Heart left ventricle (tissue), 16 donors: ENCODE data around the gene TESMIN. TPM values are rescaled to one million over a fixed set of nuclear protein-coding genes. Genes with fewer than 3 reads are reported as not detected.

Experiments used
- ATAC-seq, 4 donors: fragments of 200-7000 bp; cut with Tn5 transposase; one replicate each; pipeline ENCODE4 v1.9.1; 2020 to 2022; ENCODE audit warnings: moderate library complexity in 4 of 4, mild to moderate bottlenecking in 3 of 4, moderate number of reproducible peaks in 1 of 4
- DNase-seq, 5 donors: peaks; one replicate each; pipeline ENCODE4 v3.0.0-alpha.2; 2020
- H3K27ac ChIP-seq, 12 donors: fragments of 200-600 bp; sonication (generic) in 4 of 12; one replicate each; pipeline versions ENCODE4 v1.5.0 to v1.8.0; 2016 to 2022; ENCODE audit warnings: mild to moderate bottlenecking in 2 of 12
- H3K27me3 ChIP-seq, 9 donors: fragments of 200-600 bp; sonication (generic) in 2 of 9; one replicate each; pipeline versions ENCODE4 v1.5.1 to v1.8.0; 2016 to 2022; ENCODE audit warnings: mild to moderate bottlenecking in 3 of 9
- H3K36me3 ChIP-seq, 9 donors: fragments of 200-600 bp; sonication (generic) in 2 of 9; one replicate each; pipeline versions ENCODE4 v1.5.0 to v1.8.0; 2018 to 2022; ENCODE audit warnings: mild to moderate bottlenecking in 2 of 9
- H3K4me1 ChIP-seq, 12 donors: fragments of 200-600 bp; sonication (generic) in 4 of 12; one replicate each; pipeline versions ENCODE4 v1.5.0 to v1.8.0; 2016 to 2022; ENCODE audit warnings: mild to moderate bottlenecking in 3 of 12
- H3K4me3 ChIP-seq, 12 donors: fragments of 200-600 bp; sonication (generic) in 4 of 12; one replicate each; pipeline versions ENCODE4 v1.5.0 to v1.8.0; 2017 to 2022; ENCODE audit warnings: mild to moderate bottlenecking in 9 of 12, moderate library complexity in 4 of 12
- H3K9me3 ChIP-seq, 12 donors: fragments of 200-600 bp; sonication (generic) in 4 of 12; one replicate each; pipeline versions ENCODE4 v1.5.0 to v1.8.0; 2016 to 2022; ENCODE audit warnings: mild to moderate bottlenecking in 1 of 12
- POLR2A ChIP-seq, 2 donors: fragments of 450-650 bp; IDR thresholded peaks; one replicate each; pipeline ENCODE4 v1.6.1; 2017; ENCODE audit warnings: antibody characterized with exemption in 2 of 2, mild to moderate bottlenecking in 2 of 2, moderate library complexity in 2 of 2
- WGBS, 4 donors: extraction: QIAGEN DNeasy Blood & Tissue Kit in 2 of 4; methylation state at CpG; one replicate each; pipeline versions ENCODE4 v1.1.5 to v1.1.7; 2013 to 2018; 5-methylcytosine and 5-hydroxymethylcytosine counted together
- intact Hi-C, 10 donors: fragments of 100-400 bp; cut with DNase I; formaldehyde crosslinking; loops; one replicate each; pipeline versions ENCODE4 v1.11.1 to v1.14.2; 2022
- polyA plus RNA-seq, 2 donors: library from polyadenylated mRNA; stranded (reverse); fragments of 200-250 nt; gene quantifications; one replicate each; pipeline ENCODE4 v1.2.3, GENCODE V29; 2013
- total RNA-seq, 9 donors: library from RNA; depleted of rRNA in 2 of 9; stranded (reverse); fragments of >200 nt in 2 of 9; fragmentation: NEBNext Ultra II Directional in 3 of 9; extraction: Animal tissue kit (Norgen Biotek cat#: 25700) in 3 of 9; gene quantifications; one replicate each; pipeline versions ENCODE4 v1.1.0 to v1.2.4, GENCODE V29; 2016 to 2023
- TF ChIP-seq, protein P1 (sequence below), 12 donors: fragments of 200-600 bp; sonication (generic) in 4 of 12; IDR thresholded peaks; one replicate each; pipeline versions ENCODE4 v1.5.0 to v1.8.0; 2018 to 2022; ENCODE audit warnings: antibody characterized with exemption in 12 of 12, mild to moderate bottlenecking in 5 of 12
- donor health status: ischemic (EF 13 %, LVEDD 7.1; RV severe dilation, severe dysfunction).
- donor health status: healthy with polysubstance abuse.
- donor health status: DM: no; HTN: yes; CAD: no.
- donor health status: DM: no; HTN: no; CAD: no.
- donor health status: ischemic (EF 25% LVEDD 6.9; RV normal size, moderate dysfunction).
- donor health status: ischemic (EF 25% LVEDD 5.7; RV mildly dilated, moderate dysfunction).
- donor health status: healthy.
- donor health status: DM: yes; HTN: yes; CAD: no.
- donor health status: ischemic (EF 35%, LVEDD 5.7; RV mildly dilated, moderate dysfunction).
- donor health status: nonischemic (EF 11% LVEDD 7.7; RV severe dilation, severe dysfunction).
- donor health status: DM: yes; HTN: yes; CAD: no.
- donor health status: PGD.
- donor health status: ischemic (EF 29% LVEDD 5.4; RV normal size, mild dysfunction).
- donor health status: nonischemic (EF 23%, LVEDD 6.1; RV moderate dilation, normal function).

TESMIN gene
- total and polyA plus RNA-seq, 11 donors, result 0.12 to 2.0 (median 0.42) TPM; not detected in 1

DNA sequence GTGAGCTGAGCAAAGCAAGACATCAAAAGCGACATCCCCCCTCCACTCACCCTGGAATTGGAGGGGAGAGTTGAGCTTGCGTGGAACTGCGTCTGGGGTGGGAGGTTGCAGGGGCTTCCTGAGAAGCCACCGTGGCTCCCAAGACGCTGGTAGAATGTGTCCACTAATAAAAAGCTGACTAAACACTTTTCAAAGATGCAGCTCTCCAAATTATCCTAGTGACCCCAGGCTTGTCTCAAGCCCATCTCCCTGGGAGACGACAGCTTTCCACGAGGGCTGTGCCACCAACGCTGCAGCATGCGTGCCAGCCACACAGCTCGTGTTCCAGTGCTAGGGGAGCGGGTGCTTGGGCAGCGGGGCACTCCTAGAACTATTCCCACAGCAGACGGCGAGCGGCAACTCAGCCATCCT lies 73.3 kb downstream of the TESMIN start:
- H3K4me3 ChIP-seq, result no peak overlapping the region
- H3K27ac ChIP-seq, result no peak overlapping the region
- WGBS, 4 donors, result 76 to 90% (median 78%) methylated on average over 15 of the region's 15 CpGs
- peaks cover 0 to 11% (median 2%) of the 10 kb centered on the region in 12 donors for H3K4me1 ChIP-seq
- H3K36me3 ChIP-seq, result no peaks in the 10 kb centered on the region
- TF ChIP-seq, protein P1, sequence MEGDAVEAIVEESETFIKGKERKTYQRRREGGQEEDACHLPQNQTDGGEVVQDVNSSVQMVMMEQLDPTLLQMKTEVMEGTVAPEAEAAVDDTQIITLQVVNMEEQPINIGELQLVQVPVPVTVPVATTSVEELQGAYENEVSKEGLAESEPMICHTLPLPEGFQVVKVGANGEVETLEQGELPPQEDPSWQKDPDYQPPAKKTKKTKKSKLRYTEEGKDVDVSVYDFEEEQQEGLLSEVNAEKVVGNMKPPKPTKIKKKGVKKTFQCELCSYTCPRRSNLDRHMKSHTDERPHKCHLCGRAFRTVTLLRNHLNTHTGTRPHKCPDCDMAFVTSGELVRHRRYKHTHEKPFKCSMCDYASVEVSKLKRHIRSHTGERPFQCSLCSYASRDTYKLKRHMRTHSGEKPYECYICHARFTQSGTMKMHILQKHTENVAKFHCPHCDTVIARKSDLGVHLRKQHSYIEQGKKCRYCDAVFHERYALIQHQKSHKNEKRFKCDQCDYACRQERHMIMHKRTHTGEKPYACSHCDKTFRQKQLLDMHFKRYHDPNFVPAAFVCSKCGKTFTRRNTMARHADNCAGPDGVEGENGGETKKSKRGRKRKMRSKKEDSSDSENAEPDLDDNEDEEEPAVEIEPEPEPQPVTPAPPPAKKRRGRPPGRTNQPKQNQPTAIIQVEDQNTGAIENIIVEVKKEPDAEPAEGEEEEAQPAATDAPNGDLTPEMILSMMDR (IDR thresholded peaks at IDR 0.05), result no peak
- TF ChIP-seq POLR2A (IDR thresholded peaks at IDR 0.05), result no peak
- H3K27me3 ChIP-seq, result peaks cover 0 to 4% (median 0%) of the 10 kb centered on the region in 9 donors
- intact Hi-C loops, result no loop called here
- DNase-seq, result peak in 1 of 5 donors; percentile 4
- peaks cover 0 to 5% (median 2%) of the 10 kb centered on the region in 12 donors for H3K9me3 ChIP-seq
- ATAC-seq, result no peak

DNA sequence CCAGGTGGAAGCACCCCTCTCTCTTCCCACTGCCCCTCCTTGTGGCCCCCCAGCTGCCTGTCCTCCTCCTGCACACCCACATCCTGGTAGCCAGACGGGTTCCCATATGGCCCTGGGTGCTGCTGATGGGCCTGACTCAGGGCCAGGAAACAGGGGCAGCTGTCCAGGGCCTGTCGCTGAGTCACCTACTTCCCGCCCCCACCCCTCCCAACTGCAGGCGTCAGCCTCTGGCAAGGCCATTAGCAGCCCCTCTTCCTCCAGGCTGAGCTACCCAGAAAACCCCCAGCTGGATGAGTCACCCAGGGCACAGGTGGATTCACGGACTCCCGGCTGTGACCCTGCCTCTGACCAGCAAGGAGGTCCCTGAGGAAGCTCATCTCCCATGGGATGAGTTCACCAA lies 73.9 kb downstream of the TESMIN start:
- H3K4me1 ChIP-seq, result peaks cover 0 to 11% (median 2%) of the 10 kb centered on the region in 12 donors
- no peak overlapping the region for H3K4me3 ChIP-seq
- ATAC-seq (peak; percentile 65 to 98 (median 95)), DNase-seq (peak in 4 of 5 donors; percentile 38 to 84 (median 51))
- TF ChIP-seq, protein P1 (IDR thresholded peaks at IDR 0.05), result no peak
- TF ChIP-seq POLR2A (IDR thresholded peaks at IDR 0.05), result no peak
- no peak overlapping the region for H3K27ac ChIP-seq
- intact Hi-C loops, result no loop called here
- H3K27me3 ChIP-seq, result peaks cover 0 to 6% (median 0%) of the 10 kb centered on the region in 9 donors
- peaks cover 0 to 5% (median 2%) of the 10 kb centered on the region in 12 donors for H3K9me3 ChIP-seq
- H3K36me3 ChIP-seq, result no peaks in the 10 kb centered on the region
- WGBS, 4 donors, result 0 to 12% (median 8%) methylated on average over 3 to 6 of the region's 6 CpGs

DNA sequence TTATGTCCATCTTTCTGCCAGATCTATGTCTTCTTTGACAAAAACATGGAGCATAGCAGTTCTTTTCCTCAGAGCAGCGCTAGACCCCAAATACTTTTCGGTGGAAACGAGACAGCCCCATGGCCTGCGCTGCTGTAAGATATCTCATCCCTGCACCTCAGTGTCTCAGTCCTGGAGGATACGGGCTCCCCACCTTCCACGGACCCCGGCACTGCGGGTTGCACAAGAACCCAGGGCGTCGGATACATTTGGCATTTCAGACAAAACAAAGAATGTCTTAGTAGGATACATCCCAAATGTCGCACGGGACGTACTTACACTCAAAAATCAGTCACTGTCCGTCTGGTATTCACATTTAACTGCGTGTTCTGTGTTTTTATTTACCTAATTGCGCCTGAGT lies 76.9 kb downstream of the TESMIN start:
- peaks cover 0 to 12% (median 0%) of the 10 kb centered on the region in 9 donors for H3K27me3 ChIP-seq
- WGBS, 4 donors, result 92 to 95% (median 94%) methylated on average over 16 of the region's 16 CpGs
- H3K4me3 ChIP-seq, result no peak overlapping the region
- no peaks in the 10 kb centered on the region for H3K36me3 ChIP-seq
- DNase-seq (no peak), ATAC-seq (no peak)
- peaks cover 0 to 11% (median 2%) of the 10 kb centered on the region in 12 donors for H3K4me1 ChIP-seq
- H3K27ac ChIP-seq, result no peak overlapping the region
- intact Hi-C loops, result no loop called here
- TF ChIP-seq POLR2A (IDR thresholded peaks at IDR 0.05), result no peak
- TF ChIP-seq, protein P1 (IDR thresholded peaks at IDR 0.05), result no peak
- H3K9me3 ChIP-seq, result peaks cover 0 to 5% (median 2%) of the 10 kb centered on the region in 12 donors

DNA sequence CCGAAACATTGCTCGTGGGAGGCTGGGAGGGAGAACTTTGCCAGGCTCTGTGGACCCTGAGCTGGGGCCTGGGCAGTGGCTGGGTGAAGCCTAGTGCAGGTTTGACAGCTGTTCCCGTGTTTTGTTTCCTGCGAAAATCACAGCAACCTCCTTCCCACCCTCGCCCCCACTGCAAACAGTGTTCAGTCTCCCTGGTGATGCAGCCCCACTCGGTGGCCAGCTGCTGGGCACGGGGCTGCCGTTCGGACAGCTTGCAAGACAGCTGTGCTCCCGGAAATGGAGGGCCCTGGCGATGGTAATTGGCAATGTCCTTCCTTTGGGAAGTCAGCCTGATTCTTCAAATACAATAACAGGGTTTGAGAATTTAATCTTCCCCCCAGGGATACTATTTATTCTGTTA lies 77.3 kb downstream of the TESMIN start:
- peaks cover 0 to 12% (median 0%) of the 10 kb centered on the region in 9 donors for H3K27me3 ChIP-seq
- H3K4me1 ChIP-seq, result peaks cover 0 to 11% (median 2%) of the 10 kb centered on the region in 12 donors
- H3K36me3 ChIP-seq, result no peaks in the 10 kb centered on the region
- peaks cover 0 to 5% (median 2%) of the 10 kb centered on the region in 12 donors for H3K9me3 ChIP-seq
- H3K4me3 ChIP-seq, result no peak overlapping the region
- no peak for TF ChIP-seq POLR2A (IDR thresholded peaks at IDR 0.05)
- TF ChIP-seq, protein P1 (IDR thresholded peaks at IDR 0.05), result no peak
- ATAC-seq (no peak), DNase-seq (no peak)
- H3K27ac ChIP-seq, result no peak overlapping the region
- intact Hi-C loops, result no loop called here
- 86 to 91% (median 89%) methylated on average over 8 to 11 of the region's 11 CpGs for WGBS, 4 donors
